ENCODE data around the gene NRF1.

DNA sequence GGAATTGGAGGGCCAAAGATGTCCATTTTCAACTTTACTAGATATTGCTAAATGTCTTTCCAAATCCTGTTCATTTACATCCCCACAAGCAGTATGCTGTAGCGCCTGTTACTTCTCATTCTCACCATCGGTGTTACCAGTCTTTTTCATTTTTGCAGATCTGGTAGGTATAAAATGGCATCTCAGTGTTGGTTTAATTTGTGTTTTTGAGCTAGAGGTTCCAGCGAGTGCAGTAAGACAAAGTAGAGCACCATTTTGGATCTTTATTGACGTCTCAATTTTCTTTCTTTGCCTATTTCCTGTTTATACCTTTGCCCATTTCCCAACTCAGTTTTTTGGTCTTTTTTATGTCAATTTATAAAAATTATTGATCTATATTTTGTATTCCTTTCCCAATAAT, 55.6 kb downstream of the NRF1 start:
- TF ChIP-seq, protein P1, sequence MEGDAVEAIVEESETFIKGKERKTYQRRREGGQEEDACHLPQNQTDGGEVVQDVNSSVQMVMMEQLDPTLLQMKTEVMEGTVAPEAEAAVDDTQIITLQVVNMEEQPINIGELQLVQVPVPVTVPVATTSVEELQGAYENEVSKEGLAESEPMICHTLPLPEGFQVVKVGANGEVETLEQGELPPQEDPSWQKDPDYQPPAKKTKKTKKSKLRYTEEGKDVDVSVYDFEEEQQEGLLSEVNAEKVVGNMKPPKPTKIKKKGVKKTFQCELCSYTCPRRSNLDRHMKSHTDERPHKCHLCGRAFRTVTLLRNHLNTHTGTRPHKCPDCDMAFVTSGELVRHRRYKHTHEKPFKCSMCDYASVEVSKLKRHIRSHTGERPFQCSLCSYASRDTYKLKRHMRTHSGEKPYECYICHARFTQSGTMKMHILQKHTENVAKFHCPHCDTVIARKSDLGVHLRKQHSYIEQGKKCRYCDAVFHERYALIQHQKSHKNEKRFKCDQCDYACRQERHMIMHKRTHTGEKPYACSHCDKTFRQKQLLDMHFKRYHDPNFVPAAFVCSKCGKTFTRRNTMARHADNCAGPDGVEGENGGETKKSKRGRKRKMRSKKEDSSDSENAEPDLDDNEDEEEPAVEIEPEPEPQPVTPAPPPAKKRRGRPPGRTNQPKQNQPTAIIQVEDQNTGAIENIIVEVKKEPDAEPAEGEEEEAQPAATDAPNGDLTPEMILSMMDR (IDR thresholded peaks at IDR 0.05), result no peak
- TF ChIP-seq EP300 (IDR thresholded peaks at IDR 0.05), result no peak

Measured in tibial nerve (tissue), 4 donors.